ENCODE data around the gene SLC22A23. TPM values are rescaled to one million over a fixed set of nuclear protein-coding genes. Genes with fewer than 3 reads are reported as not detected.

The SLC22A23 gene
- total RNA-seq, 1 experiment from 2014 or later = 6.8 TPM

- H3K4me3 Mint-ChIP-seq = no peak overlapping the region
- Histone ChIP-seq H3K23ac (ENCODE audit: insufficient read length, low read depth, low read length) (no peak overlapping the region), H3K18ac (ENCODE audit: insufficient read length, low read depth, low read length) (no peak overlapping the region), H3K27ac (ENCODE audit: insufficient read length, low read depth, low read length) (no peak overlapping the region), H2BK15ac (ENCODE audit: low read depth, low read length) (no peak overlapping the region), H3K4me1 (ENCODE audit: insufficient read depth, low read length) (peaks cover 3% of the 10 kb centered on the region; the same call in 1 of the 2 replicates), H4K20me1 (ENCODE audit: control insufficient read depth, insufficient read depth, insufficient read length) (no peaks in the 10 kb centered on the region), H3K4ac (ENCODE audit: low read depth, low read length) (no peak overlapping the region), H3K79me1 (ENCODE audit: insufficient read depth, low read depth, low read length, poor library complexity, severe bottlenecking) (peaks cover 5% of the 10 kb centered on the region), H3T11ph (ENCODE audit: low read length) (no peak overlapping the region), H3K14ac (ENCODE audit: insufficient read depth, low read length) (no peak overlapping the region), H3K4me2 (ENCODE audit: insufficient read depth, insufficient read length, low read length) (no peak overlapping the region), H4K5ac (ENCODE audit: insufficient read length, low read depth, low read length) (no peak overlapping the region), H2AK5ac (ENCODE audit: insufficient read length, low read length) (no peak overlapping the region), H2BK5ac (ENCODE audit: insufficient read length, low read length) (no peak overlapping the region), H4K91ac (ENCODE audit: insufficient read length, low read depth, low read length) (no peak overlapping the region), H3K27me3 (ENCODE audit: insufficient read depth, low read length) (no peaks in the 10 kb centered on the region), H3K9ac (ENCODE audit: extremely low read depth, insufficient read length, low read length) (no peak overlapping the region), H2BK12ac (ENCODE audit: insufficient read length, low read depth, low read length) (no peak overlapping the region), H2BK20ac (ENCODE audit: low read depth, low read length, poor library complexity, severe bottlenecking) (no peak overlapping the region), H2BK120ac (ENCODE audit: low read depth, low read length, poor library complexity, severe bottlenecking) (no peak overlapping the region), H3K79me2 (ENCODE audit: insufficient read depth, low read length) (no peaks in the 10 kb centered on the region; the same call in 1 of the 2 replicates), H3K23me2 (ENCODE audit: insufficient read length, low read depth, low read length, poor library complexity, severe bottlenecking) (no peaks in the 10 kb centered on the region), H3K56ac (ENCODE audit: insufficient read length, low read depth, low read length) (no peak overlapping the region), H3K9me3 (ENCODE audit: control insufficient read depth, low read depth, low read length) (no peaks in the 10 kb centered on the region), H2AFZ (ENCODE audit: low read length) (no peak overlapping the region), H4K8ac (replicated peaks; ENCODE audit: insufficient read length, low read depth, low read length) (no peak overlapping the region)
- no peak overlapping the region for H3K27ac Mint-ChIP-seq
- peaks cover 12 to 17% of the 10 kb centered on the region in 2 experiments for H3K4me1 Mint-ChIP-seq
- no peaks in the 10 kb centered on the region for H3K27me3 Mint-ChIP-seq (ENCODE audit: low read depth)
- no peaks in the 10 kb centered on the region for H3K9me3 Mint-ChIP-seq
- WGBS (ENCODE audit: extremely low coverage, insufficient read length, low lambda C conversion rate) = no CpG with 5 or more reads among the region's 5 CpGs
- no peak for TF ChIP-seq CTCF (conservative IDR thresholded peaks at IDR 0.05)
- peaks cover 0 to 24% (median 0%) of the 10 kb centered on the region in 3 experiments; a peak in 5 of 7 replicates for H3K36me3 Mint-ChIP-seq (ENCODE audit: insufficient read depth in 1 of 3, low read depth in 3 of 3)
- no peak for DNase-seq
Observed at GRCh38 chr6:3390698-3391097, 66.2 kb downstream of the SLC22A23 start.
